H1 (cell line): ENCODE measurements around the gene RING1. TPM values are rescaled to one million over a fixed set of nuclear protein-coding genes. Genes with fewer than 3 reads are reported as not detected.

ENCODE experiments used
- CHD1 ChIP-seq: IDR thresholded peaks from 2 replicates; pipeline ENCODE4 v1.6.1; 2012; ENCODE audit warnings: low read depth, low read length, improper control_type of control experiment
- FOSL1 ChIP-seq: IDR thresholded peaks from 2 replicates; pipeline ENCODE4 v1.6.1; 2011; ENCODE audit warnings: mild to moderate bottlenecking, low read depth, low read length, moderate library complexity; ENCODE audit not compliant: insufficient read depth
- JUND ChIP-seq: IDR thresholded peaks from 2 replicates; pipeline ENCODE4 v1.6.1; 2011; ENCODE audit warnings: mild to moderate bottlenecking, improper control_type of control experiment, low read length
- KDM1A ChIP-seq: fragments of 200-600, 300-600 bp; sonication (generic); IDR thresholded peaks from 2 replicates; pipeline ENCODE4 v1.7.1; 2016; ENCODE audit warnings: mild to moderate bottlenecking, low read length, borderline replicate concordance
- KDM4A ChIP-seq: IDR thresholded peaks from one replicate; pipeline ENCODE4 v1.7.1; 2012; ENCODE audit warnings: low read depth, mild to moderate bottlenecking, moderate library complexity, low read length, inconsistent platforms; ENCODE audit not compliant: severe bottlenecking
- RFX5 ChIP-seq: IDR thresholded peaks from 2 replicates; pipeline ENCODE4 v1.6.1; 2011; ENCODE audit warnings: low read depth, low read length, improper control_type of control experiment, borderline replicate concordance
- SP1 ChIP-seq: IDR thresholded peaks from 2 replicates; pipeline ENCODE4 v1.6.1; 2011; ENCODE audit warnings: low read depth, low read length
- TCF12 ChIP-seq: IDR thresholded peaks from 2 replicates; pipeline ENCODE4 v1.6.1; 2011; ENCODE audit warnings: low read depth, mild to moderate bottlenecking, low read length
- TEAD4 ChIP-seq: IDR thresholded peaks from 2 replicates; pipeline ENCODE4 v1.6.1; 2012; ENCODE audit warnings: low read depth, low read length, inconsistent platforms, mixed read lengths
- polyA plus RNA-seq, 7 experiments: library from polyadenylated mRNA; depleted of rRNA in 3 of 7; stranded (reverse) in 5 of 7; unstranded in 2 of 7; fragments of >200 nt in 5 of 7; fragments of 200-250 nt in 2 of 7; gene quantifications; 1 replicate in 5 of 7; 2 replicates in 1 of 7; 4 replicates in 1 of 7; pipeline versions ENCODE4 v1.2.1 to v1.2.3, GENCODE V29; 2011 to 2013; ENCODE audit warnings: missing spikeins in 2 of 7, mixed read lengths in 2 of 7
- total RNA-seq: library from RNA; stranded (reverse); fragmentation: NEBNext Ultra II Directional; extraction: Animal tissue kit (Norgen Biotek cat#: 25700); gene quantifications from 2 replicates; pipeline ENCODE4 v1.2.1, GENCODE V29; 2021
- TF ChIP-seq, protein P1 (sequence below), 3 experiments: IDR thresholded peaks; 1 replicate in 2 of 3; 2 replicates in 1 of 3; pipeline versions ENCODE4 v1.5.1 to v1.6.1; 2011; ENCODE audit warnings: low read length in 3 of 3, mild to moderate bottlenecking in 3 of 3, inconsistent platforms in 2 of 3, low read depth in 1 of 3, moderate library complexity in 1 of 3; ENCODE audit not compliant: insufficient read depth in 1 of 3; ENCODE audit errors: control extremely low read depth in 1 of 3
- TF ChIP-seq, protein P2 (sequence below): IDR thresholded peaks from 2 replicates; pipeline ENCODE4 v1.6.1; 2012; ENCODE audit warnings: inconsistent platforms

The RING1 gene
- total and polyA plus RNA-seq, 2 of the 8 experiments (the other 6 are each of a cell fraction or from before 2014, with no cell fraction given) = 16.4 to 26.0 TPM

GRCh38 chr6:33163540-33163939, 44.8 kb upstream of the RING1 start (continued):
- TF ChIP-seq, protein P1, sequence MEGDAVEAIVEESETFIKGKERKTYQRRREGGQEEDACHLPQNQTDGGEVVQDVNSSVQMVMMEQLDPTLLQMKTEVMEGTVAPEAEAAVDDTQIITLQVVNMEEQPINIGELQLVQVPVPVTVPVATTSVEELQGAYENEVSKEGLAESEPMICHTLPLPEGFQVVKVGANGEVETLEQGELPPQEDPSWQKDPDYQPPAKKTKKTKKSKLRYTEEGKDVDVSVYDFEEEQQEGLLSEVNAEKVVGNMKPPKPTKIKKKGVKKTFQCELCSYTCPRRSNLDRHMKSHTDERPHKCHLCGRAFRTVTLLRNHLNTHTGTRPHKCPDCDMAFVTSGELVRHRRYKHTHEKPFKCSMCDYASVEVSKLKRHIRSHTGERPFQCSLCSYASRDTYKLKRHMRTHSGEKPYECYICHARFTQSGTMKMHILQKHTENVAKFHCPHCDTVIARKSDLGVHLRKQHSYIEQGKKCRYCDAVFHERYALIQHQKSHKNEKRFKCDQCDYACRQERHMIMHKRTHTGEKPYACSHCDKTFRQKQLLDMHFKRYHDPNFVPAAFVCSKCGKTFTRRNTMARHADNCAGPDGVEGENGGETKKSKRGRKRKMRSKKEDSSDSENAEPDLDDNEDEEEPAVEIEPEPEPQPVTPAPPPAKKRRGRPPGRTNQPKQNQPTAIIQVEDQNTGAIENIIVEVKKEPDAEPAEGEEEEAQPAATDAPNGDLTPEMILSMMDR (IDR thresholded peaks at IDR 0.05; ENCODE audit: control extremely low read depth in 1 of 3, insufficient read depth in 1 of 3, low read depth in 1 of 3, low read length in 3 of 3) = no peak
- TF ChIP-seq RFX5 = no peak
- no peak for TF ChIP-seq KDM1A
- TF ChIP-seq CHD1 = no peak
- no peak for TF ChIP-seq JUND
- TF ChIP-seq, protein P2, sequence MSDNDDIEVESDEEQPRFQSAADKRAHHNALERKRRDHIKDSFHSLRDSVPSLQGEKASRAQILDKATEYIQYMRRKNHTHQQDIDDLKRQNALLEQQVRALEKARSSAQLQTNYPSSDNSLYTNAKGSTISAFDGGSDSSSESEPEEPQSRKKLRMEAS = no peak
- no peak for TF ChIP-seq TCF12
- TF ChIP-seq TEAD4 = no peak
- TF ChIP-seq FOSL1 = no peak
- TF ChIP-seq KDM4A = no peak
- TF ChIP-seq SP1 = no peak
- TF ChIP-seq, all 59 proteins: peak for 0
